Spleen (tissue), 11 donors: Measurements from ENCODE around the gene MTERF4. TPM values are rescaled to one million over a fixed set of nuclear protein-coding genes. Genes with fewer than 3 reads are reported as not detected.
A peak's percentile ranks its signal among the peaks of the same experiment; 100 is the strongest.

Source experiments
- DNase-seq: peaks from one replicate; pipeline ENCODE4 v3.0.0-alpha.2; 2020
- H3K27ac ChIP-seq, 8 donors: fragments of 200-600 bp; sonication (generic) in 7 of 8; 1 replicate in 4 of 8; 2 replicates in 4 of 8; pipeline versions ENCODE4 v1.5.0 to v1.8.0; 2016 to 2021; ENCODE audit warnings: inconsistent platforms in 4 of 8, mild to moderate bottlenecking in 4 of 8, moderate library complexity in 1 of 8
- H3K27me3 ChIP-seq, 7 donors: fragments of 200-600 bp; sonication (generic) in 6 of 7; replicated peaks in 1 of 7; 1 replicate in 4 of 7; 2 replicates in 3 of 7; pipeline versions ENCODE4 v1.5.0 to v1.8.0; 2016 to 2021; ENCODE audit warnings: inconsistent platforms in 3 of 7, mild to moderate bottlenecking in 1 of 7
- H3K36me3 ChIP-seq, 6 donors: fragments of 200-600 bp; sonication (generic) in 5 of 6; 1 replicate in 4 of 6; 2 replicates in 2 of 6; pipeline versions ENCODE4 v1.5.0 to v1.8.0; 2016 to 2021; ENCODE audit warnings: inconsistent platforms in 2 of 6
- H3K4me1 ChIP-seq, 6 donors: fragments of 200-600 bp; sonication (generic) in 5 of 6; 1 replicate in 3 of 6; 2 replicates in 3 of 6; pipeline versions ENCODE4 v1.5.0 to v1.8.0; 2016 to 2021; ENCODE audit warnings: inconsistent platforms in 3 of 6
- H3K4me3 ChIP-seq, 8 donors: fragments of 200-600 bp; sonication (generic) in 7 of 8; 1 replicate in 4 of 8; 2 replicates in 4 of 8; pipeline versions ENCODE4 v1.5.0 to v1.8.0; 2016 to 2021; ENCODE audit warnings: inconsistent platforms in 4 of 8, mild to moderate bottlenecking in 4 of 8, moderate library complexity in 2 of 8
- H3K9me3 ChIP-seq, 8 donors: fragments of 200-600 bp; sonication (generic) in 7 of 8; 1 replicate in 4 of 8; 2 replicates in 4 of 8; pipeline versions ENCODE4 v1.5.0 to v1.8.0; 2016 to 2021; ENCODE audit warnings: inconsistent platforms in 4 of 8
- POLR2A ChIP-seq, 3 donors: fragments of 450-650 bp; IDR thresholded peaks; one replicate each; pipeline ENCODE4 v1.5.1; 2017; ENCODE audit warnings: antibody characterized with exemption in 3 of 3, mild to moderate bottlenecking in 1 of 3
- POLR2AphosphoS5 ChIP-seq, 3 donors: sonication (generic); formaldehyde crosslinking; IDR thresholded peaks; one replicate each; pipeline ENCODE4 v1.5.1; 2017; ENCODE audit warnings: antibody characterized with exemption in 3 of 3
- WGBS, 5 donors: extraction: QIAGEN DNeasy Blood & Tissue Kit in 3 of 5; methylation state at CpG; one replicate each; pipeline versions ENCODE4 v1.1.5 to v1.1.7; 2013 to 2018; 5-methylcytosine and 5-hydroxymethylcytosine counted together
- intact Hi-C: fragments of 100-400 bp; cut with DNase I; formaldehyde crosslinking; loops from one replicate; pipeline ENCODE4 v1.15.0; 2023; ENCODE audit warnings: low total_unique reads
- polyA plus RNA-seq, 3 donors: library from polyadenylated mRNA; stranded (reverse); fragments of 200-250 nt; gene quantifications; one replicate each; pipeline ENCODE4 v1.2.1, GENCODE V29; 2013
- total RNA-seq, 7 donors: library from RNA; depleted of rRNA in 3 of 7; stranded (reverse); fragments of >200 nt in 3 of 7; fragmentation: NEBNext Ultra II Directional in 4 of 7; extraction: Animal tissue kit (Norgen Biotek cat#: 25700) in 4 of 7; gene quantifications; one replicate each; pipeline versions ENCODE4 v1.1.0 to v1.2.1, GENCODE V29; 2016 to 2021
- TF ChIP-seq, protein P1 (sequence below), 11 experiments: fragments of 200-600 bp in 7 of 11; fragments of 450-650 bp in 4 of 11; sonication (generic) in 4 of 11; IDR thresholded peaks in 8 of 11; conservative IDR thresholded peaks in 3 of 11; 1 replicate in 7 of 11; 2 replicates in 4 of 11; pipeline versions ENCODE4 v1.4.0 to v1.8.0; 2016 to 2021; ENCODE audit warnings: antibody characterized with exemption in 11 of 11, inconsistent platforms in 4 of 11, mild to moderate bottlenecking in 1 of 11
- donor health status: healthy with polysubstance abuse.
- donor health status: DM: no; HTN: no; CAD: no; lungs with moderate emphysema.
- donor health status: DM: no; HTN: no; CAD: no.
- donor health status: Bipolar disorder and iron deficiency.
- donor health status: healthy.
- donor health status: DM: no; HTN: no; CAD: no.
- donor health status: DM: yes; HTN: yes; CAD: no.

The MTERF4 gene
- total and polyA plus RNA-seq, 10 donors: 28.4 to 74.0 (median 47.2) TPM

- Histone ChIP-seq H3K36me3 (peaks cover 0 to 100% (median 55%) of the 10 kb centered on the region in 6 donors), H3K27me3 (no peaks in the 10 kb centered on the region), H3K4me3 (no peak overlapping the region), H3K27ac (no peak overlapping the region), H3K4me1 (no peaks in the 10 kb centered on the region), H3K9me3 (no peaks in the 10 kb centered on the region)
- DNase-seq: no peak
- 83 to 93% (median 87%) methylated on average over 14 to 29 of the region's 31 CpGs for WGBS, 5 donors
- intact Hi-C loops: no loop called here
- TF ChIP-seq POLR2A (IDR thresholded peaks at IDR 0.05) (no peak), POLR2AphosphoS5 (IDR thresholded peaks at IDR 0.05) (peak in 1 of 3 donors; percentile 17)
Observed at GRCh38 chr2:241070811-241071676, 31.0 kb downstream of the MTERF4 start.

GRCh38 chr2:241070361-241070760, 31.7 kb downstream of the MTERF4 start:
- Histone ChIP-seq H3K9me3 (no peaks in the 10 kb centered on the region), H3K36me3 (peaks cover 0 to 99% (median 53%) of the 10 kb centered on the region in 6 donors), H3K4me3 (no peak overlapping the region), H3K27me3 (no peaks in the 10 kb centered on the region), H3K27ac (no peak overlapping the region), H3K4me1 (no peaks in the 10 kb centered on the region)
- no peak for TF ChIP-seq POLR2AphosphoS5 (IDR thresholded peaks at IDR 0.05)
- TF ChIP-seq POLR2A (IDR thresholded peaks at IDR 0.05): no peak
- TF ChIP-seq, protein P1, sequence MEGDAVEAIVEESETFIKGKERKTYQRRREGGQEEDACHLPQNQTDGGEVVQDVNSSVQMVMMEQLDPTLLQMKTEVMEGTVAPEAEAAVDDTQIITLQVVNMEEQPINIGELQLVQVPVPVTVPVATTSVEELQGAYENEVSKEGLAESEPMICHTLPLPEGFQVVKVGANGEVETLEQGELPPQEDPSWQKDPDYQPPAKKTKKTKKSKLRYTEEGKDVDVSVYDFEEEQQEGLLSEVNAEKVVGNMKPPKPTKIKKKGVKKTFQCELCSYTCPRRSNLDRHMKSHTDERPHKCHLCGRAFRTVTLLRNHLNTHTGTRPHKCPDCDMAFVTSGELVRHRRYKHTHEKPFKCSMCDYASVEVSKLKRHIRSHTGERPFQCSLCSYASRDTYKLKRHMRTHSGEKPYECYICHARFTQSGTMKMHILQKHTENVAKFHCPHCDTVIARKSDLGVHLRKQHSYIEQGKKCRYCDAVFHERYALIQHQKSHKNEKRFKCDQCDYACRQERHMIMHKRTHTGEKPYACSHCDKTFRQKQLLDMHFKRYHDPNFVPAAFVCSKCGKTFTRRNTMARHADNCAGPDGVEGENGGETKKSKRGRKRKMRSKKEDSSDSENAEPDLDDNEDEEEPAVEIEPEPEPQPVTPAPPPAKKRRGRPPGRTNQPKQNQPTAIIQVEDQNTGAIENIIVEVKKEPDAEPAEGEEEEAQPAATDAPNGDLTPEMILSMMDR (IDR thresholded peaks at IDR 0.05 in 8 of 11, conservative IDR thresholded peaks at IDR 0.05 in 3 of 11): no peak
- no peak for DNase-seq
- intact Hi-C loops: no loop called here
- 93 to 96% (median 96%) methylated on average over 5 to 13 of the region's 13 CpGs for WGBS, 5 donors

- intact Hi-C loops: loop anchor here (10.0 kb wide), 1 partner anchor 215 kb away; no protein-coding TSS in a partner anchor
- no peaks in the 10 kb centered on the region for H3K9me3 ChIP-seq
- DNase-seq: peak; percentile 77
- H3K36me3 ChIP-seq: peaks cover 0 to 99% (median 50%) of the 10 kb centered on the region in 6 donors
- 80 to 89% (median 84%) methylated on average over 19 to 26 of the region's 26 CpGs for WGBS, 5 donors
- no peaks in the 10 kb centered on the region for H3K27me3 ChIP-seq
- no peak overlapping the region for H3K4me3 ChIP-seq
- H3K4me1 ChIP-seq: no peaks in the 10 kb centered on the region
- no peak overlapping the region for H3K27ac ChIP-seq
- no peak for TF ChIP-seq POLR2A (IDR thresholded peaks at IDR 0.05)
- TF ChIP-seq POLR2AphosphoS5 (IDR thresholded peaks at IDR 0.05): no peak
- TF ChIP-seq, protein P1 (IDR thresholded peaks at IDR 0.05 in 8 of 11, conservative IDR thresholded peaks at IDR 0.05 in 3 of 11): no peak
Observed at GRCh38 chr2:241069821-241070281, 32.2 kb downstream of the MTERF4 start.

- peaks cover 0 to 95% (median 44%) of the 10 kb centered on the region in 6 donors for H3K36me3 ChIP-seq
- H3K4me3 ChIP-seq: no peak overlapping the region
Observed at GRCh38 chr2:241068942-241069810, 32.9 kb downstream of the MTERF4 start.

More at GRCh38 chr2:241068942-241069810, 32.9 kb downstream of the MTERF4 start:
- no peaks in the 10 kb centered on the region for H3K9me3 ChIP-seq
- DNase-seq: peak; percentile 62
- H3K4me1 ChIP-seq: peaks cover 0 to 5% (median 0%) of the 10 kb centered on the region in 6 donors
- no peak for TF ChIP-seq POLR2A (IDR thresholded peaks at IDR 0.05)
- TF ChIP-seq, protein P1 (IDR thresholded peaks at IDR 0.05 in 8 of 11, conservative IDR thresholded peaks at IDR 0.05 in 3 of 11): no peak
- peak in 1 of 3 donors; percentile 2 for TF ChIP-seq POLR2AphosphoS5 (IDR thresholded peaks at IDR 0.05)
- WGBS, 5 donors: 91 to 96% (median 95%) methylated on average over 20 to 28 of the region's 28 CpGs
- peaks cover 0 to 1% (median 0%) of the 10 kb centered on the region in 7 donors for H3K27me3 ChIP-seq
- no peak overlapping the region for H3K27ac ChIP-seq
- intact Hi-C loops: loop anchor here (10.0 kb wide), 1 partner anchor 214 kb away; no protein-coding TSS in a partner anchor
